ENCODE results near the gene GSE1.

Gene GSE1

GRCh38 chr16:85606904-85607303 is 6.2 kb upstream of the GSE1 start:
- no peak for DNase-seq (ENCODE audit: low read depth)

- DNase-seq (ENCODE audit: low read depth): no peak
These were observed 5.8 kb upstream of the GSE1 start for GRCh38 chr16:85607321-85607765.

DNA sequence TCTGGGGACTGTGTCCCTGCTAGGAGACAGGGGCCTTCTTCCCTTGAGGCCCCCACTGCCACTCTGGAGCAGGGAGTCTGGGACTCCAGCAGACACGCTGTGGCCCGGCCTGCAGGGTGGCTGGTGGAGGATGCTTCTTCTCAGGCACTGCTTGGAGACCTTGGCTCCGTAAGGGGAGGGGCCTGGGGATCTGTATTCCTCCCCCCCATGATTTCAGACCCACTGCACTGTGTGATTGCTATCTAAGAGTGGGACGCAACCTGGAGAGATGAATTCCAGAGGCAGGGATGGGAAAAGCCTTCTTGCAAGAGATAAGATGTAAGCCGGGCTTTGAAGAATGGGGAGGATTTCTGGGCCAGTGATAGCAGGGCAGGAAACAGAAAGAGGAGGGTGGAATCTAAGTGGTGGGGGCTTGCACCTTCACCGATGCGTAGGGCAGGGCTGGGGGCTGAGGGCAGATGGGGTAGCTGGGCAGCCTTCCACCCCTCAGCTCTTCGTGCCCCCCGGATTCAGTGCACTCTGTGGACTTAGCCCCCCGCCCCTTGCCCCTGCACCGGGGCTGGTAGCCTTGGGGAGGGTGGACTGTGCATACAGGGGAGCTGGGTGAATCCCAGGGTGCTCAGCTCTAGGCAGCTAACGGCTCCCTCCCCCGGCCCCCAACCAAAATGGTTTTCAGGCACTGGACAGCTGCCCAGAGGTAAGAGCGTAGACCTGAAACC is 5.2 kb upstream of the GSE1 start:
- no peak for DNase-seq (ENCODE audit: low read depth)

- DNase-seq (ENCODE audit: low read depth): no peak
These were observed 4.6 kb upstream of the GSE1 start for GRCh38 chr16:85608515-85608885.

- DNase-seq (ENCODE audit: low read depth): no peak
These were observed 4.2 kb upstream of the GSE1 start for GRCh38 chr16:85608887-85609286.

GRCh38 chr16:85609539-85609938 is 3.6 kb upstream of the GSE1 start:
- DNase-seq (ENCODE audit: low read depth): no peak

GRCh38 chr16:85610059-85610445 is 3.1 kb upstream of the GSE1 start:
- DNase-seq (ENCODE audit: low read depth): no peak

DNA sequence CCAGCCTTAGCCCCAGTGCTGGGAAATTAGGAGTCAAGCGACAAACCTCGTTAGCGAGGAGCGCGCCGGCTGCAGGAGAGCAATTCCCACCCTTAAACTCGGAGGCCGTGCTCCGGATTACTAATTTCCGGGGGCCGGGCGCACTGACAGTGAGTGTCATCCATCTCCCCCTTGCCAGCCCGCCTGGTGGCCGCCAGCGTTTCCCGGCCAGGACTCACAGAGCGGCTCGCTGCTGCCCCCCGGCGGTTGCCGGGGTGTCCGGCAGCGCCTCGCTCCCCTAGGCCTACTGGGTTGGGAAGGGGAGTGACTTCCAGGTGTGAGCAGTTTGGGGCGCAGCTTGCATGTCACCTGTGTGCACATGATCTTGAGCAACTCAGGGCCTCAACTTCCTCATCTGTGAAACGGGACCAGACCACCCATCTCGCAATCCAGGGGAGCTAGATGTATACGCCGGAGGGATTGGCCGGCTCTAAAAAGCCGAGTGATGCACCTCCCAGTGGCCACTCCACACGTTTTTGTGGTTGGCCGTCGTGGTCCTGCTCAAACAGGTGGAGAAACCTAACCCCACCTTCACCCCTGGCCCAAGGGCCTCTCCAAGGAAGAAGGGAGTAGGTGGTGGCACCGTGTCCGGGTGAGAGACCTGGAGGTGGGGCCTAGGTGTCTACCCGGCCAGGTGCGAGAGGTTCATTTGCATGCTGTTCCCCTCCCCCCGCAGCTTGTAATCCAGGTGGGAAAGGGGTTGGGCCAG is 2.5 kb upstream of the GSE1 start:
- peak; percentile 77 for DNase-seq (ENCODE audit: low read depth)

DNA sequence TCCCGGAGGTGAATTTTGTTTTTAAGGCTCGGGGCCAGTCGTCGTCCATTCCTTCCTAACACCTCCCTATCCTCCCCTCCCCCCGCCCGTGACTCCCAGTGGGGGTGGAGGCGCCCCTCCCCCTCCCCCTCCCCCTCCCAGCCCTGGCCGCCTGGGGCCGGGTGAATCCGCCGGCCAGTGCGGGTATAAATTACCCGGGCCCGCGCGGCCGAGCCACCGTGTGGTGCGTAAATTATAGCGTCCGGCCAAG is 2.0 kb upstream of the GSE1 start:
- DNase-seq (ENCODE audit: low read depth): no peak

DNA sequence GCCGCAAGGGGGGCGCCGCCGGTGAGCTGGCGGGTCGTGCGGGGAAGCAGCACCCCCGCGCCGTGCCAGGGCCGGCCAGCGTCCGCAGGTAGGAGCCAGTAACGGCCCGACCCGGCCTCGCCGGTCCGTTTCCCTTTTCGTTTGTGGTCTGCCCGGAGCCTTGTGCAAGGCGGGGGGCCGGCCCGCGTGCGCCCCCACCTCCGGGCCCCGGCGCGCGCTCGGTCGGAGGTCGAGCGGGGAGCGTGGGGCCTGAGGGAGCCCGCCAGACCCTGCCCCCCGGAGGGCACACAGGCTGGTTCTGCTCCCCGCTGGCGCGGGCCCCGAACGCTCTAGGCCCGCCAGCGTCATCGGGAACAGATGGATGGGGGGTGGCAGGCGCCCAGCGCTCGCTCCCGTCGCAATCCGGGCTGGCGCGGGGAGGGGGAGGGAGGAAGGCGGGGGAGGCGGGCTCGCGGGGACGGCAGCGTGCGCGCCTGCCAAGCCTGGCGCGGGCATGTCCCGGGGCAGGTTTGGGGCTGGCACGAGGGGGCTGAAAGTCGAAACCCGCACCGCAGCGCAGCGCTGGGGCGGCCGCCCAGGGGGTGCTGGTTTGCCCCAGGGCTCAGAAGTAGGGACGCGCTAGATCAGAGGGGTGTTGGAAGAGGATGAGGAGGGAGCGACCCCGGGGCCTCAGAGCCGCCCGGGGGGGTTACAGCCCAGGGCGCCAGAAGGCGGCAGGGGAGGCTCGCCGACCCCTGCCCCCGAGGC is 1.5 kb upstream of the GSE1 start:
- peak; percentile 45 for DNase-seq (ENCODE audit: low read depth)

DNA sequence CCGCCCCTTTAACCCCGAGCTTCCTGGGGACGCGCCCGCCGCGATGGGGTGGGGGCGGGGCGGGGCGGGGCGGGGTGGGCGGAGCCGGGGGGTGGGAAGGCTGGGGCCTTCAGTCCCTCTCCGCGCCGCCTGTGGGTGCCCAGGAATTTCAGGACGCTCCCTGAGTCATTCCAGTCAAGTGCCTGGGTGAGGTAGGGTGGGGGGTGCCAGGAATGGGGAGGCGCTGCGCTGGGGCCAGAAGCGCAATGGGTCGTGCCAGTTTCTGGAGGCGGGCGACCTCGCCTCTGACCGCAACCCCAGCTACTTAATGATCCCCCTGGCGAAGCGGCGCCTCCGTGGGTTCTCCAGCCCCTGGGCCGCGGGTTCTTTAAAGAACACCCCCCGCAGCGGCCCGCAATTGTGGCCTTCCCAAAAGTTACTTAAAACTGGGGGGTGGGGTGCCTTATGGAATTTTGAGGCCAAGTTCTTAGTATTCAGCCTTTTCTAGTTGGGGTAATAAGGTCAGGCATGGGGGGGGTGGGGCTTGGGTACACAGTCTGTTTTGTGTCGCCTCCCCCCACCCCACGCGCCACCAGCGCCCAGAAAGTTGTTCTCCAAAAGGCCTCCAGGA is 826 bp upstream of the GSE1 start:
- no peak for DNase-seq (ENCODE audit: low read depth)

GRCh38 chr16:85613604-85614337 is 649 bp downstream of the GSE1 start:
- DNase-seq (ENCODE audit: low read depth): no peak

DNA sequence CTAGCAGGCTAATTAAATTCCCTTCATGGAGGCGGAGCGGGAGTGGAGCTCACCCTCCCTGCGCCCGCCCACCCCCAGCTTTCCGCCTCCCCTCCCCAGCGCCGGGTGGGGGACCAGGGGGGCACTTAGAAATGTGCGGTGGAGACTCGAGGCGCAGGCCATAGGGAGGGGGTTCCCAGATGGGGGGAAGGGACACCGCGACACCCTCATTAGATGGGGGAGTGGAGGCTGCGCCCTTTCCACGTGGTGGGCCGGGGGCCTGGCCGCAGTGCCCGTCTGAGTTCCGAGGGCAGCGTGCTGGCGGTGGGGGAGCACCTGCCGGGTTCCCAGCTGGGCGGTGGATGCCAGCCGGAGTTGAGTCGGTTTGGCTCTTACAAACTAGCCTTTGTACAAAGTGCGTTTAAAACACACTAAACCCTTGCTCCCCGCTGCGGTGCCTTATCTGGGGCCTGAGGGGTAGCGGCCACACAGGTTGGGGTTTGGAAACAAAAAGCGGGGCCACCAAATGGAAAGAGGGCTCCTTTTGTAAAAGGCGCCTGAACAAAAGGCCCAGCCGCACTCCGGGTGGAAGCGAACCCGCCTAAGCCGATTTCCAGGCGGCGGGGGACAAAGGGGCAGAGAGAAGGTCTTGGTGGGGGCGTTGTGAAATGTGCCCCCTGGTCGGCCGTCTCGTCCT is 1.4 kb downstream of the GSE1 start:
- no peak for DNase-seq (ENCODE audit: low read depth)

DNA sequence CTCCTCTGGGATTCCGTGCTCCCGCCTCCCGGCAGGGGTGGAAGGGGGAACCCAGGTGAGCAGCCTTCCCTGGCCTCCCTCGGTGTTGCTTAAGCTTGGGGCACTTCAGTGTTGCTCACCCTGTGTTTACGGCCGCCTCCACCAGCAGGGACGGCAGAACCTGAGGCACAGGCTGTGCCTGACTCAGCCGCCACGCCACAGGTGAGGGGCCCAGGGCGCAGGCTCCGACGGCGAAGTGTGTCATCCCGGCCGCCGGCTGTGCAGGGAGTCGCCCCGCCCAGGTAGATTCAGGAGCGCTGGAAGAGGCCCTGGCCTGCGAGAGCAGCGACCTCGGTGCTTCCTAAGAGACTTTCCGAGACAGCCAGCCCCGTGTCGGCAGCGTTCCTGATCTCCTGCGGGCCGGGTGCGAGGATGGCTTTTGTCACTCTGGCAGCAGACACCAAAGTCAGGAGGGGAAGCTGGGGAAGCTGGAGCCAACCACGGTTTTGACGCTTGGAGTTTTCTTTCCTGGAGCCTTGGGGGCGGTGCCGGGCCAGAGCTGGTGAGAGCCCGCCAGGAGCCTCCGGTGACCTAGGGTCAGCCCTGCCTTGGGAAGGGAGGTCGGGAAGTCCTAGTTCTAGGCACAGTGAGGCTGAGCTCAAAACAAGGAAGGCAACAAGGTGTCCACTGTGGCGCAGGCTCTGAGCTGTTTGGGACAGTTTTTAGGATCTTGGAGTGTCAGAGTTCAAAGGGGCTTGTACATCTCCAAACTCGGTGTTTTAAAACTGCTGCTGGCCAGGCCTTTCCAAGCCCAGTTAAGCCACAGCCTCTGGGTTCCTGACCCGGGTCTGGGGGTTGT is 2.1 kb downstream of the GSE1 start:
- DNase-seq (ENCODE audit: low read depth): peak; percentile 60

DNA sequence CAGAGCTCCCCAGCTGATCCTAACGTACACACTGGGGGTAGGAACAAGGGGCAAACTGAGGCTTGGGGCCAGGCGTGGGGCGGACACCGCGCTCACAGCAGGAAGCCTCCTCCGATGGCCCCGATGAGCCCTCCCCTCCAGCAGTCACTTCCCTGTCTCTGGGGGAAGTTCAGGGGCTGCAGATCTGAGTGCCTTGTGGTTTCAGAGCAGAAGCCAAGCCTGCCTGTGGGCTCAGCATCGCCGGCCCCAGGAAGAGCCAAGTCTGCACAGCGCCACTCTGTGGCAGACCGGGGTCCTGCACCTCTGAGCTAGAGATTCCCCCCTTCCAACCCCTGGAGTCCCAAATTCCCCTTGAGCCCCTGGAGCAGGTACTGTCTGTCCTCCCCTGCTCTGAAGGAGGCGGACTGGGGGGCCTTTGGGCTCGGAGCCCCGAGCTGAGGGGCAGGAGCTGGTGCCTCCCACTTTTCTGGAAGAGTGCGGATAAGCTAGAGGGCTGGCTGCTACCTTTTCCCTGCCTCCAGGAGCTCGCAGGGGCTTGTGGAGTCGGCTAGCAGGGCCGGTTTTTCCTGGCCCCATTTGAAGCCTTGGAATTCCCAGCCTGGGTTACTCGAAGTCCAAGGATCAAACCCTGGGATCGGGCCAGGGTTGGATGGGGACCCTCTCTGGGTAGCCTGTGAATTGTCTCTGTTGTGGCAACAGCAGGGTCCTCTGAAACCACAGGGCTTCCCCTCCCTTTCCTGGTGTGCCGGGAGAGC is 2.9 kb downstream of the GSE1 start:
- DNase-seq (ENCODE audit: low read depth): peak; percentile 56

- DNase-seq (ENCODE audit: low read depth): no peak
These were observed 3.6 kb downstream of the GSE1 start for GRCh38 chr16:85616607-85617321.

- no peak for DNase-seq (ENCODE audit: low read depth)
These were observed 4.8 kb downstream of the GSE1 start for GRCh38 chr16:85617948-85618347.

GRCh38 chr16:85618521-85618920 is 5.4 kb downstream of the GSE1 start:
- no peak for DNase-seq (ENCODE audit: low read depth)

All from stimulated activated CD4-positive, alpha-beta T cell treated with anti-CD3 and anti-CD28 coated beads, Interleukin-2, amount 100 ng/mL, for 4 hours (primary cell).